Right lobe of liver (tissue), 4 donors: Measurements from ENCODE around the gene CANT1.

Experiments used
- CTCF ChIP-seq, 4 donors: fragments of 200-600 bp in 3 of 4; fragments of 450-650 bp in 1 of 4; IDR thresholded peaks; one replicate each; pipeline versions ENCODE4 v1.5.1 to v1.8.0; 2016 to 2022; ENCODE audit warnings: antibody characterized with exemption in 4 of 4, mild to moderate bottlenecking in 2 of 4
- POLR2A ChIP-seq: fragments of 450-650 bp; IDR thresholded peaks from one replicate; pipeline ENCODE4 v1.6.1; 2017; ENCODE audit warnings: antibody characterized with exemption, mild to moderate bottlenecking
- donor health status: DM: no; HTN: no; CAD: no.
- donor health status: DM: no; HTN: no; CAD: no.
- donor health status: DM: no; HTN: yes; CAD: no.

DNA sequence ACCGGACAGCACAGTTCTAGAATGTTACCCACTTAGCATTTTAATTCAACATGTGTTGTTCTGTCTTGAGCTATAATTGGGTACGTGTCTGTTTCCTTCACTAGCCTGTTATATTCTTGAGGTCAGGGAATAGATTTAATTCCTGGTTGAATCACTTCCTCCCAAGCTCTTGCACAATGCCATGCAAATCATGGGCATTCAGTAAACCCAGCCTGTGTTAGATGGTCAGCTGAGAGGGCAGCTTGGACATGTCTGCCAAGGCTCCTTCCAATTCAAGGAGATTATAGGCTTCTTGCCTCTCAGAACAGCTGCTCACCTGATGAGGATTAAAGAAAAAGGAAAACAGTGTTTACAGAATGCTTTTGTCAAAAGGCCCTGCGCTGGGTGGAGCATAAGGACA is 27.0 kb upstream of the CANT1 start:
- TF ChIP-seq CTCF (IDR thresholded peaks at IDR 0.05) (no peak), POLR2A (no peak)
